Measurements from ENCODE around the gene CC2D2B. TPM values are rescaled to one million over a fixed set of nuclear protein-coding genes. Genes with fewer than 3 reads are reported as not detected.

CC2D2B gene
- total RNA-seq, 2 donors from 2014 or later: 6.2 to 9.8 TPM

DNA sequence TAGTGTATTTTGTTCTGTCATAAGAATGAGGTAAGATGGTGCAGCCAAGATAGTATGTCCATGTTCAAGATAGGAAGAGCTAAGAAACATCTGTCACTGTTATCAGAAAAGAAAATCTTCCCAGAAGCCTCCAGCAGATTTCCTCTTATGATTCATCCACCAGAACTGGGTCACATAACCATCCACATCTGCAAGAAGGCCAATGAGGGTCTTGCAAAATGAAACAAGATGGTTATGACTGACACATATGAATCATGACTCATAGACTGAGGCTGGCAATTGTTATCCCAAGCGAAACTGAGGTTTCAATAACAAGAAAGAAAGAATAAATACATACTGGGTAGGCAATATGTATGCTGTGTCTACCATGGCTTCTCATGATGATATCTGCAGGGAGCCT is 165.9 kb downstream of the CC2D2B start:
- H3K4me1 ChIP-seq (ENCODE audit: control insufficient read depth in 1 of 2, low read depth in 2 of 2): no peaks in the 10 kb centered on the region

DNA sequence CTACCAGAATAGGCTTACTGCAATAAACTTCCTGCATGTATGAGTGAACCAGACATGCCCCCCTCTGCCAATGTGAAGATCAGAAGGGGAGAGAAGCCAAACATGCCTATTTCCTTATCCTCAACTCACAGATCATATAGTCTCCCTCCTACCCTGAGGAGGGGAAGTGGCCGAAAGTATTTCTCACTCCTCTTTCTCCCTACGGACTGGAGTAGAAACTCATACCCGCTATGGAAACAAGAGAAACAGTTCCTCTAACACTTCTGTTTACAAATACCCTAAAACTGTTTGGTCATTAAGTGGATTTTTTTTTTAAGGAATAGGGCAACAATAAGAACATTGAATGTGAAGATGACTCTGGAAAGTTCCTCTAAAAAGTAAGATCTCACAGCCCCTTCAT is 167.0 kb downstream of the CC2D2B start:
- Histone ChIP-seq H3K36me3 (no peaks in the 10 kb centered on the region), H3K27ac (no peak overlapping the region), H3K4me1 (ENCODE audit: control insufficient read depth in 1 of 2, low read depth in 2 of 2) (no peaks in the 10 kb centered on the region), H3K4me3 (no peak overlapping the region), H3K27me3 (replicated peaks; ENCODE audit: insufficient read depth) (no peaks in the 10 kb centered on the region), H3K9me3 (no peaks in the 10 kb centered on the region)
- no peak for DNase-seq (ENCODE audit: low spot score)
- TF ChIP-seq, protein P1, sequence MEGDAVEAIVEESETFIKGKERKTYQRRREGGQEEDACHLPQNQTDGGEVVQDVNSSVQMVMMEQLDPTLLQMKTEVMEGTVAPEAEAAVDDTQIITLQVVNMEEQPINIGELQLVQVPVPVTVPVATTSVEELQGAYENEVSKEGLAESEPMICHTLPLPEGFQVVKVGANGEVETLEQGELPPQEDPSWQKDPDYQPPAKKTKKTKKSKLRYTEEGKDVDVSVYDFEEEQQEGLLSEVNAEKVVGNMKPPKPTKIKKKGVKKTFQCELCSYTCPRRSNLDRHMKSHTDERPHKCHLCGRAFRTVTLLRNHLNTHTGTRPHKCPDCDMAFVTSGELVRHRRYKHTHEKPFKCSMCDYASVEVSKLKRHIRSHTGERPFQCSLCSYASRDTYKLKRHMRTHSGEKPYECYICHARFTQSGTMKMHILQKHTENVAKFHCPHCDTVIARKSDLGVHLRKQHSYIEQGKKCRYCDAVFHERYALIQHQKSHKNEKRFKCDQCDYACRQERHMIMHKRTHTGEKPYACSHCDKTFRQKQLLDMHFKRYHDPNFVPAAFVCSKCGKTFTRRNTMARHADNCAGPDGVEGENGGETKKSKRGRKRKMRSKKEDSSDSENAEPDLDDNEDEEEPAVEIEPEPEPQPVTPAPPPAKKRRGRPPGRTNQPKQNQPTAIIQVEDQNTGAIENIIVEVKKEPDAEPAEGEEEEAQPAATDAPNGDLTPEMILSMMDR (IDR thresholded peaks at IDR 0.05): no peak
- no peak for ATAC-seq (ENCODE audit: insufficient number of reproducible peaks, low FRiP score, low read depth)

More for the DNA sequence above, 165.9 kb downstream of the CC2D2B start:
- TF ChIP-seq, protein P1 (IDR thresholded peaks at IDR 0.05): no peak
- no peaks in the 10 kb centered on the region for H3K9me3 ChIP-seq
- no peak overlapping the region for H3K4me3 ChIP-seq
- ATAC-seq (ENCODE audit: insufficient number of reproducible peaks, low FRiP score, low read depth) (no peak), DNase-seq (ENCODE audit: low spot score) (no peak)
- H3K27me3 ChIP-seq (replicated peaks; ENCODE audit: insufficient read depth): no peaks in the 10 kb centered on the region
- H3K36me3 ChIP-seq: no peaks in the 10 kb centered on the region
- no peak overlapping the region for H3K27ac ChIP-seq

DNA sequence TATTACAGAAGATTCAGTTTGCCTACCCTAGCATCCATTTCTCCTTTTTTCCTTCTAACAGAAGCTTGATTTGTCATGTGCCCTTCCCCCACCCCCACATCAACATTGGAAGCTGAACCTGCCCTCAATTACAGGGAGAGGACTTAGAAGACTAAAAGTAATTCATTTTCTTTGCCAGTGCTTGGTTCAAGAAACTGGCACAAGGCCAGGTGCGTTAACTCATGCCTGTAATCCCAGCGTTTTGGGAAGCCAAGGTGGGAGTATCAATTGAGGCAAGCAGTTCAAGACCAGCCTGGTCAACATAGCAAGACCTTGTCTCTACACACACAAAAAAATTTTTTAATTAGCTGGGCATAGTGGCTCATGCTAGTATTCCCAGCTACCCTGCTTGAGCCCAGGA is 168.2 kb downstream of the CC2D2B start:
- H3K4me1 ChIP-seq (ENCODE audit: control insufficient read depth in 1 of 2, low read depth in 2 of 2): no peaks in the 10 kb centered on the region
- no peak overlapping the region for H3K27ac ChIP-seq
- H3K9me3 ChIP-seq: no peaks in the 10 kb centered on the region
- no peak overlapping the region for H3K4me3 ChIP-seq
- no peak for DNase-seq (ENCODE audit: low spot score)
- ATAC-seq (ENCODE audit: insufficient number of reproducible peaks, low FRiP score, low read depth): no peak
- H3K27me3 ChIP-seq (replicated peaks; ENCODE audit: insufficient read depth): no peaks in the 10 kb centered on the region
- TF ChIP-seq, protein P1 (IDR thresholded peaks at IDR 0.05): no peak
- H3K36me3 ChIP-seq: no peaks in the 10 kb centered on the region

DNA sequence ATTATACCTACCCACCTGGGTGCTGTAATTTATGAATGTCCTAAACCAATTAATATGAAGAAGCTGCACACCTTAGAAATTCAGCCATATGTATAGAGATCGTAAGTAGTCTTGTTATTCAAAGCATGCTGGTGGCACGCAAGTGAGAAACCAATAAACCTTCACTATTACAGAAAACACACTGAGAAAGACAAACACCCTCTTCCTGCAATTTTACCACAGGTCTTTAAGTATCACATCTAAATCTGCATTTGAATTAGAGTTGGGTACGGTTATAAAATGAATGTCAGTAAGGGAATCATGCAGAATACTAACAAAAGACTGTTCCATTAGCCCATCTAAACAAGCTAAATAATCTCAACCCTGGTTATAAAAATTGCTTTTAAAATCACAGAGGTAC is 169.4 kb downstream of the CC2D2B start:
- TF ChIP-seq, protein P1 (IDR thresholded peaks at IDR 0.05): no peak

DNA sequence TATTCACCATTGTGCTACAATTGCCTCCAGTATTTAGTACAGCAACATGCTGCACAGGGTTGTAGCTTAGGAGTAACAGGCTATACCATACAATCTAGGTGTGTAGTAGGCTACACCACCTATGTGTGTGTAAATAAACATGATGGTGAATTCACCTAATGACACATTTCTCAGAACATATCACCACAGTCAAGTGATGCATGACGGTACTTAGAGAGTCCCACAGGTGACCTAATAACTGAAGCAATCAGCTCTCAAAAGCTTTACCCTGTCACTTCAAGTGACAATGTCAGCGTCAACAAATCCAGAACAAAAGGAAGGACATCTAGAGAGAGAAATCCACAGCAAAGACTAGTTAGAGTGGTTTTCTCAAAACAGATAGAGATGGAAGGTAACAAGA is 174.4 kb downstream of the CC2D2B start:
- ATAC-seq (ENCODE audit: insufficient number of reproducible peaks, low FRiP score, low read depth) (no peak), DNase-seq (ENCODE audit: low spot score) (no peak)
- H3K27ac ChIP-seq: no peak overlapping the region
- H3K27me3 ChIP-seq (replicated peaks; ENCODE audit: insufficient read depth): no peaks in the 10 kb centered on the region
- no peaks in the 10 kb centered on the region for H3K9me3 ChIP-seq
- H3K4me1 ChIP-seq (ENCODE audit: control insufficient read depth in 1 of 2, low read depth in 2 of 2): no peaks in the 10 kb centered on the region
- peaks cover 4% of the 10 kb centered on the region for H3K36me3 ChIP-seq
- TF ChIP-seq, protein P1 (IDR thresholded peaks at IDR 0.05): no peak
- no peak overlapping the region for H3K4me3 ChIP-seq

More for the DNA sequence above, 169.4 kb downstream of the CC2D2B start:
- H3K27me3 ChIP-seq (replicated peaks; ENCODE audit: insufficient read depth): no peaks in the 10 kb centered on the region
- no peak overlapping the region for H3K4me3 ChIP-seq
- ATAC-seq (ENCODE audit: insufficient number of reproducible peaks, low FRiP score, low read depth) (no peak), DNase-seq (ENCODE audit: low spot score) (no peak)
- no peaks in the 10 kb centered on the region for H3K4me1 ChIP-seq (ENCODE audit: control insufficient read depth in 1 of 2, low read depth in 2 of 2)
- H3K36me3 ChIP-seq: no peaks in the 10 kb centered on the region
- no peaks in the 10 kb centered on the region for H3K9me3 ChIP-seq
- no peak overlapping the region for H3K27ac ChIP-seq

Other genes starting within 250 kb of the CC2D2B start
- 10 to 100 TPM; 10.3 to 25.3 TPM for gene TCTN3, start 214.0 kb upstream of the CC2D2B start, total RNA-seq
- gene ENTPD1, start 151.8 kb upstream of the CC2D2B start, total RNA-seq: 10 to 100 TPM; 32.1 to 63.6 TPM
- gene CCNJ, start 135.6 kb downstream of the CC2D2B start, total RNA-seq: 1 to 10 TPM; 6.5 to 8.8 TPM
- 10 to 100 TPM; 13.9 to 31.6 TPM for gene ZNF518A, start 222.3 kb downstream of the CC2D2B start, total RNA-seq

Data from thoracic aorta (tissue), 2 donors.